VCaP (cell line): ENCODE measurements around the gene PLOD2.
A peak's percentile ranks its signal among the peaks of the same experiment; 100 is the strongest.

Source experiments
- H3K27ac ChIP-seq: fragments of 450-650 bp; 2 replicates; pipeline ENCODE4 v1.5.1; 2017
- TF ChIP-seq, protein P1 (sequence below): fragments of 450-650 bp; conservative IDR thresholded peaks from 2 replicates; pipeline ENCODE4 v1.5.1; 2017; ENCODE audit warnings: mild to moderate bottlenecking, moderate library complexity

PLOD2 gene

DNA sequence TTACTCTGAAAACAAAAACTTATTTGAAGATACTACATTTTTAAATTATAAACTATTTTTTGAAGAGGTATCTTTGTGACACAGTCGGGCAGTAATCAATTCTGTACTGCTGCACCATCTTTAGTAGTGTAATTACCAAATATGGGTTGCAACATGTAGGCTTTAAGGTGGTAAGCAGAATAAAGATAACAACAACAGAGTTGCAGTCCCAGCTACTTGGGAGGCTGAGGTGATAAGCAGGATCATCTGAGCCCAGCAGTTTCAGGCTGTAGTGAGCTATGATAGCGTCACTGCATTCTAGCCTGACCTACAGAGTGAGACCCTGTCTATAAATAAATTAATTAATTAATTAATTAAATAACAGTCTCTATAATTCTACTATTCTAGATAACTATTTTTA, 6.0 kb downstream of the PLOD2 start:
- TF ChIP-seq, protein P1, sequence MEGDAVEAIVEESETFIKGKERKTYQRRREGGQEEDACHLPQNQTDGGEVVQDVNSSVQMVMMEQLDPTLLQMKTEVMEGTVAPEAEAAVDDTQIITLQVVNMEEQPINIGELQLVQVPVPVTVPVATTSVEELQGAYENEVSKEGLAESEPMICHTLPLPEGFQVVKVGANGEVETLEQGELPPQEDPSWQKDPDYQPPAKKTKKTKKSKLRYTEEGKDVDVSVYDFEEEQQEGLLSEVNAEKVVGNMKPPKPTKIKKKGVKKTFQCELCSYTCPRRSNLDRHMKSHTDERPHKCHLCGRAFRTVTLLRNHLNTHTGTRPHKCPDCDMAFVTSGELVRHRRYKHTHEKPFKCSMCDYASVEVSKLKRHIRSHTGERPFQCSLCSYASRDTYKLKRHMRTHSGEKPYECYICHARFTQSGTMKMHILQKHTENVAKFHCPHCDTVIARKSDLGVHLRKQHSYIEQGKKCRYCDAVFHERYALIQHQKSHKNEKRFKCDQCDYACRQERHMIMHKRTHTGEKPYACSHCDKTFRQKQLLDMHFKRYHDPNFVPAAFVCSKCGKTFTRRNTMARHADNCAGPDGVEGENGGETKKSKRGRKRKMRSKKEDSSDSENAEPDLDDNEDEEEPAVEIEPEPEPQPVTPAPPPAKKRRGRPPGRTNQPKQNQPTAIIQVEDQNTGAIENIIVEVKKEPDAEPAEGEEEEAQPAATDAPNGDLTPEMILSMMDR: no peak

DNA sequence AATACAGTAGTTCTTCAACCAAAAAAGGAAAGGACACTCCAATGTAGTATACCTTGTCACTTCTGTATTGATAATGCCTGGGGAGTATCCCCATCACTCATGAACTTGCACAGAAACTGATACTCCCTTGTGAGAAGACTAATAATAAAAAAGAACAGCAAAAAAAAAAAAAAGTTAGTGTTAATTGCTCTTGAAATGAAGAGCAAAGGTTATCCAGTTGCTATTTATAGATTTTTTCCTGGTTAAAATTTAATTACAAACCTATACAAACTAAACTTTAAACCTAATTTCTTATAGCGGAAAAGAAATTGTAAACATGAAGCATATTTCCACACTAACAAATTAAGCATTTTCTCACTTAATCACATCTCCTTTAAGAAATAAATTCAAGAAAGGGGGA, 6.7 kb downstream of the PLOD2 start:
- TF ChIP-seq, protein P1: no peak
- no peak overlapping the region for H3K27ac ChIP-seq

More for the DNA sequence above, 6.0 kb downstream of the PLOD2 start:
- H3K27ac ChIP-seq: no peak overlapping the region

DNA sequence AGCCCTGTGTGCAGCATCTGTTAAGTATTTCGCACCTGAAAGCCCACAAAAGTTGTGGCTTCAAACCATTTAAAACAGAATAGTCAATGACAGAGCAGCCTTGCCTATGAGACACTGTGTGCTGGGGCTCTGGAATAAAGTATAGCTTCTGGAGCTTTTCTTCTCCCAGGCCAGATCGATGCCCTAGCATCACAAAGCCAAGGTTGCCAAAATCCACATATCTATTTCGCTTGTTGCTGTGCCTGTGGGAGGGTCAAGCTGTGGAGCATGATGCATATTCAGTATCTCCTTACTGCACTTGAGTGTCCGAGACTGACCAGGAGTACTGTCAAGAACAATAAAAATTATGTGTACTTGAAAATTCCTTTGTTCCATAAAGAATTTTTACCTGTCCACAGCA, 7.6 kb downstream of the PLOD2 start:
- H3K27ac ChIP-seq: no peak overlapping the region
- TF ChIP-seq, protein P1: no peak

DNA sequence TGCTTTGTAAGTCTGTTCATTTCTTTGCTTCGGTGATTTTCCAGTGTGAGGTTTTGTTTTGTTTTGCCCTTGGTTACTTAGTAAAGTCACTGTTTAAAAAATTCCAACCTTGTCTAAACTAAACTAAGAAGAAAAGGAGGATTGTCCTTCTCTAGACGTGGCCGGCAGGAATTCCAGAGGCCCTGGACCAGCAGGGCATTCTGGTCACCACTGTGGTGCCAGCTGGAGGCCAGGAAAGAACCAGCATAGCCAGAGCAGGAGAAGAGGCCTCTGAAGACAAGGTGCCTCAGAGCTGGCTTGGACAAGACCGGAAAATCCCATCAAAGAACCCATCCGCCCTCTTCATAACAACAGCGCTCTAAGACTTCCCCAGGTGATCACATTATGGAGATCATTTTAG, 8.2 kb downstream of the PLOD2 start:
- H3K27ac ChIP-seq: no peak overlapping the region
- TF ChIP-seq, protein P1: no peak

DNA sequence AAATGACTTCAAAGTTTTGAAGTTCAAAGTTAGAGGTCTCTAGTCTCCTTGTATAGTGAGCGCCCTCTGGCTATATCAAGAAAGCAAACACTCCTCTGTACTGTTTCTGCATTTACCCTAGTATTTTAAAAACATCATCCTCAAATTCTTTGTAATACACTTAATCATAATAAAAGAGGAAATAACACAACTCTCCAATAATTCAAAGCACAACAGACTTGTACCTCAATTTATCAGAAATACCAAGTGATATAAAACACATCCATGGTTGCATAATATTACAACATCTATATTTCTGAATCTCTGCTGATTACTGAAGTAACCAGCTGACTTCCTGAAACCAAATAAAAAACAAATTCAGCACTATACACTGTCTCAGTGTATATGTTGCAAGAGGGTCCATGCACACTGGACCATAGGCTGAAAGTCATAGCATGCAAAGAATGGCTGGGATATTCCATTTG, 12.5 kb downstream of the PLOD2 start:
- TF ChIP-seq, protein P1: peak; percentile 52
- no peak overlapping the region for H3K27ac ChIP-seq

DNA sequence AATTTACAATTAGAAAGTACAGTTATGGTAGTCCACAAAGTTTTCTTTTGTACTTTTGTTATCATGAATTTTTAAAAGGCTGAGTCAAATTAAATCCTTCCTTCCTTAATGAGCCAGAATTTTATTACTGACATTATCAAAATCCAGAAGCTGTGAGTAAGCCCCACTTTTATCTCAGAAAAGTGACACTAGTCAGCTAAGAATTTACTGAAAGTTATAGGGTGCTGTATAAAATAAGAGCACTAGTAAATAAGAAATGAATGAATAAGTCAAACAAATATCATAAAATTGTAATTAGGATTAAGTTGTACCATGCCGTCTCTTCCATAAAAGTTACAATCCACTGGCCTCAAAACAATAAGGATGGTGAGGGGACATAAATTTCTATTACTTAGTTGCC, 15.3 kb downstream of the PLOD2 start:
- no peak overlapping the region for H3K27ac ChIP-seq
- TF ChIP-seq, protein P1: no peak

DNA sequence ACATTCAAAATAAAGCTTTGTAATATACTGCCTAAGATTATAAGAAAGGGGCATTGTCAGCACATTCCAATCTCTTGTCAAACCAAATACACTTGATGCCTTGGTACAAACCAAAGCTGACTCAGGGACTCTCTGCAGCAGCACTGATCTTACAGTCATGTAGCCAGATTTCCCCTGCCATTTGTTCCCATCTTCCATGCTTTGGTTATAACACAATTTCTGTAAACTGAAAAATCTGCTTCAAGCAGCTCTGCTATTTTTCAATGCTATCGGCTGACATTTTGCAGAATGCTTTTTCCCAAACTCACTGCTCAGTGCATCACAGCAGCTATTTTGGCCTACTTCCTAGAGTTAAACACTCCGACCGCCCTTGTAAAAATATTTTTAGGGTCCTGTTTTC, 18.2 kb downstream of the PLOD2 start:
- peak overlapping the region; percentile 8; the same call in 1 of the 2 replicates for H3K27ac ChIP-seq
- TF ChIP-seq, protein P1: no peak
